ENCODE data around the gene WASF2. TPM values are rescaled to one million over a fixed set of nuclear protein-coding genes. Genes with fewer than 3 reads are reported as not detected.

The WASF2 gene
- total RNA-seq, 1 experiment from 2014 or later = 65.9 TPM

DNA sequence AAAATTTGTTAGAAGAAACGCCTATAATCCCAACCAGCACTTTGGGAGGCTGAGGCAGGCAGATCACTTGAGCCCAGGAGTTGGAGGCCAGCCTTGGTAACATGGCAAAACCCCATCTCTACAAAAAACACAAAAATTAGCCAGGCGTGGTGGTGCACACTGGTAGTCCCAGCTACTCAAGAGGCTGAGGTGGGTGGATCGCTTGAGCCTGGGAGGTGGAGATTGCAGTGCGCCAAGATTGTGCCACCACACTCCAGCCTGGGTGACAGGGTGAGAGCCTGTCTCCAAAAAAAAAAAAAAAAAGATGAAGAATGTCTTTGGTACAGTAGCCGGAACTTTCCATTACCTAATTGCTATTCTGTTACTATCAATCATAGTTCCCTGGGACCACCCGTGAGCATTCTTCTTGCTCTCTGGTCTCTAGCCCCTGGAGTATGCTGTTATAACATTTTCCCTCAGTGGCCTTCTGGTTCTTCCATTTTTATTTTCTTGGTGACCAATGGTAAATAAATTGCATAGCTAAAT, 43.4 kb downstream of the WASF2 start:
- TF ChIP-seq, protein P1, sequence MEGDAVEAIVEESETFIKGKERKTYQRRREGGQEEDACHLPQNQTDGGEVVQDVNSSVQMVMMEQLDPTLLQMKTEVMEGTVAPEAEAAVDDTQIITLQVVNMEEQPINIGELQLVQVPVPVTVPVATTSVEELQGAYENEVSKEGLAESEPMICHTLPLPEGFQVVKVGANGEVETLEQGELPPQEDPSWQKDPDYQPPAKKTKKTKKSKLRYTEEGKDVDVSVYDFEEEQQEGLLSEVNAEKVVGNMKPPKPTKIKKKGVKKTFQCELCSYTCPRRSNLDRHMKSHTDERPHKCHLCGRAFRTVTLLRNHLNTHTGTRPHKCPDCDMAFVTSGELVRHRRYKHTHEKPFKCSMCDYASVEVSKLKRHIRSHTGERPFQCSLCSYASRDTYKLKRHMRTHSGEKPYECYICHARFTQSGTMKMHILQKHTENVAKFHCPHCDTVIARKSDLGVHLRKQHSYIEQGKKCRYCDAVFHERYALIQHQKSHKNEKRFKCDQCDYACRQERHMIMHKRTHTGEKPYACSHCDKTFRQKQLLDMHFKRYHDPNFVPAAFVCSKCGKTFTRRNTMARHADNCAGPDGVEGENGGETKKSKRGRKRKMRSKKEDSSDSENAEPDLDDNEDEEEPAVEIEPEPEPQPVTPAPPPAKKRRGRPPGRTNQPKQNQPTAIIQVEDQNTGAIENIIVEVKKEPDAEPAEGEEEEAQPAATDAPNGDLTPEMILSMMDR (conservative IDR thresholded peaks at IDR 0.05) = no peak
- Histone ChIP-seq H2AK5ac (ENCODE audit: insufficient read length, low read length) (no peak overlapping the region), H3K56ac (ENCODE audit: insufficient read length, low read depth, low read length) (no peak overlapping the region), H3K18ac (ENCODE audit: insufficient read length, low read depth, low read length) (no peak overlapping the region), H3T11ph (ENCODE audit: low read length) (no peak overlapping the region), H3K4me1 (ENCODE audit: insufficient read depth, low read length) (no peaks in the 10 kb centered on the region; the same call in 1 of the 2 replicates), H4K91ac (ENCODE audit: insufficient read length, low read depth, low read length) (no peak overlapping the region), H3K23me2 (ENCODE audit: insufficient read length, low read depth, low read length, poor library complexity, severe bottlenecking) (no peaks in the 10 kb centered on the region), H2BK120ac (ENCODE audit: low read depth, low read length, poor library complexity, severe bottlenecking) (no peak overlapping the region), H4K8ac (replicated peaks; ENCODE audit: insufficient read length, low read depth, low read length) (no peak overlapping the region), H3K79me2 (ENCODE audit: insufficient read depth, low read length) (no peaks in the 10 kb centered on the region; the same call in 1 of the 2 replicates), H3K23ac (ENCODE audit: insufficient read length, low read depth, low read length) (no peak overlapping the region), H2BK15ac (ENCODE audit: low read depth, low read length) (no peak overlapping the region), H2BK20ac (ENCODE audit: low read depth, low read length, poor library complexity, severe bottlenecking) (no peak overlapping the region), H2BK12ac (ENCODE audit: insufficient read length, low read depth, low read length) (no peak overlapping the region), H3K4me2 (ENCODE audit: insufficient read depth, insufficient read length, low read length) (no peak overlapping the region), H2AFZ (ENCODE audit: low read length) (no peak overlapping the region), H3K4ac (ENCODE audit: low read depth, low read length) (no peak overlapping the region), H3K9me3 (ENCODE audit: control insufficient read depth, low read depth, low read length) (no peaks in the 10 kb centered on the region), H3K14ac (ENCODE audit: insufficient read depth, low read length) (no peak overlapping the region), H3K27me3 (ENCODE audit: insufficient read depth, low read length) (no peaks in the 10 kb centered on the region), H2BK5ac (ENCODE audit: insufficient read length, low read length) (no peak overlapping the region), H4K5ac (ENCODE audit: insufficient read length, low read depth, low read length) (no peak overlapping the region), H3K79me1 (ENCODE audit: insufficient read depth, low read depth, low read length, poor library complexity, severe bottlenecking) (no peaks in the 10 kb centered on the region), H3K27ac (ENCODE audit: insufficient read length, low read depth, low read length) (no peak overlapping the region), H3K9ac (ENCODE audit: extremely low read depth, insufficient read length, low read length) (no peak overlapping the region), H4K20me1 (ENCODE audit: control insufficient read depth, insufficient read depth, insufficient read length) (no peaks in the 10 kb centered on the region)
- Mint-ChIP-seq H3K4me3 (no peak overlapping the region), H3K36me3 (ENCODE audit: insufficient read depth in 1 of 3, low read depth in 3 of 3) (peaks cover 0 to 3% (median 0%) of the 10 kb centered on the region in 3 experiments; a peak in 3 of 7 replicates), H3K4me1 (peaks cover 10 to 12% of the 10 kb centered on the region in 2 experiments), H3K27ac (no peak overlapping the region), H3K27me3 (ENCODE audit: low read depth) (no peaks in the 10 kb centered on the region), H3K9me3 (no peaks in the 10 kb centered on the region)
- no peak for DNase-seq
- no CpG with 5 or more reads among the region's 6 CpGs for WGBS (ENCODE audit: extremely low coverage, insufficient read length, low lambda C conversion rate)
